CD4-positive, alpha-beta T cell treated with Interleukin-6 at 100 ng/mL for 8 hours (primary cell): ENCODE data around the gene PRKCA.
A peak's percentile ranks its signal among the peaks of the same experiment; 100 is the strongest.

Experiments used
- DNase-seq: peaks from one replicate; pipeline ENCODE4 v3.0.0-alpha.2; 2020; ENCODE audit warnings: mixed read lengths, low spot score

Gene PRKCA

DNA sequence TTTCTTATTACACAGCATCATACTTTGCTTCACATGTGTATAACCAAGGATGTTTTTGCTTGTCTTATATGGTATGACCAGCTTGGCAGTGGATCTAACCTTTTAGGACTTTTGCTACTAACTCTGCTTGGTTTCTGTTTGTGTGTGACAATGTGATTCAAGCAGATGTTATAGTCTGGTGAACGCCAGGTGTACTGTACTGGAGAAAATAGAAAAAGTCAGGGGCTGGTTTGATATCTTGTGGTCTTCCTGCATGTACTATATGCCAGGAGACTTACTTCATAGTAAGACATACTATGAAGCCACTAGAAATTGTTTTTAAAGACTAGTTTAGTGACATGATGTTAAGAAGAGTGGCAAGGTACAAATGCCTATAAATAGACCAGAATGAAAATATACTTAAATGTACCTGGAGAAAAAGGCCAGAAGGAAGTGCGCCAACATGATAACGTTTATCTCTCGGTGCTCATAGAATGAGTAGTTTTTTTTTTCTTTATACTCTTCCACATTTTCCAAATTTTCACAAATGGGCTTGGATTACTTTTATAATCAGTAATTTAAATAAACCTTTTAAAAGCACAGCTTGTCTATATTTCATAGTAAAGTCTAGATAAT, 112.3 kb downstream of the PRKCA start:
- DNase-seq: no peak

DNA sequence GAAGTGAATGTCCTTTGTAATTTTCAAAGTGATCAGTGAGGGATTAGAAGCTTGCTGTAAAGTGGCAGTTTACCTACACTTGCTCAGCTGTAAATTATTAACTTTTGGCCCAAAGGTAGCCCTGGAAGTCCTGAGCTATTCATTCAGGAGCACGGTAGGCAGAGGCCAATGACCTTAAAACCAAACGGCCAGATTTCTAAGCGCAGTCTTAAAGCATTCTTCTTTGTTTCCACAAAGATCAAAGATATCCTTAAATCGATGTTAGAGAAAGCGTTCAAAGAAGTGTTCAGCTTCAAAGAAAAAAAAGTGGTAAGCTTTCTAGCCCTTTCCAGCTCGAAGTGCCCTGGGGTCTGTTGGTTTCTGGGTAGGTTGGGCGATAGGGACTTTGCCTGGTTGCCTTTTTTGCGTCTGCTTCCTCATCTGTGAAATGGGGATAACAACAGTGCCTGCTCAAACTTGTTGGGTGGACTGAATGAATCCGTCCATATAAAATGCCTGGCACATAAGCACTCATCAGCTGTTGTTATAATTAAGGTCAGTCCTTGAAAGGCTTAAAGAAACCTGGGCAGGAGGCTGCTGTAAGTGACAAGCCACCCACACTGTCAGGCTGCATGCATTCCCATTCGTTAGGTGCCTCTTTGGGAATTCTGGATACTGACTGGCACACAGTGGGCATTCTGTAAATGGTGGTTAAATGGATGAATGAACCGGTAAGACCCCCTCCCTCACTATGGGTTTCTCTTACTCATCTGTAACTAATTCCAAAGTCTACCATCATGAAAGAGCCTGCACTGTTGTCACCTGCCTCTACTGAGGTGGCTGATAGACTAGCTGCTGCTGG, 113.2 kb downstream of the PRKCA start:
- no peak for DNase-seq

DNA sequence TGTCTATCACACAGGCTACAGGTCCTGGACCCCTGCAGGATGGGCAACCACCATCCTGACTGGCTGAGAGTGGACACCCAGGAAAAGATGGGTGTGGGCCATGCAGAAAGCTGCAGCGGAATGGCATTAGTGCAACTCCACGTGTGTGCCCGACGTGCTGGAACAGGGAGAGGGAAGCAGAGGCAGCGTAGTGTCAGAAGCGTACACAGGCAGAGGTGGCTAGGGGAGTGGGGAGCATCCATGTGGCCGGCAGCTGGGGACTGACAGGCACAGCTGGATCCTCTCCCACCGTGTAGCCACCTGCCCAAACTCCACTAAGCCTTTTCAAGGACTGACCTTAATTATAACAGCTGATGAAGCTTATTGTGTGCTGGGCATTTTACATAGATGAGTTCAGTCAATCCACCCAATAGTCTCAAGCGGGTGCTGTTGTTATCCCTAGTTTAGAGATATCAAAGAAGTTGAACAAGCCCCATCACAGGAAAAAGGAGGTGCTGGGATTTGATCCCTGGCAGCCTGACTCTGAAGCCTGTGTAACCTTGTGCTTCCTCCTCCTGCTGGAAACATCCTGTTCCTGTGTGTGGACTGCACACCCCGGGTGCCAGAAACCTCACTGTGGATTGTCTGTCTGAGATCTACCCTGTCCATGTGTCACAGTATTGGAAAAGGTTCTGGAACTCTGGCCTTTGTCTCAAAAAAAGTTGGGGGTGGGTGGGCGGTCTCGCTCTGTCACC, 114.0 kb downstream of the PRKCA start:
- DNase-seq: no peak

DNA sequence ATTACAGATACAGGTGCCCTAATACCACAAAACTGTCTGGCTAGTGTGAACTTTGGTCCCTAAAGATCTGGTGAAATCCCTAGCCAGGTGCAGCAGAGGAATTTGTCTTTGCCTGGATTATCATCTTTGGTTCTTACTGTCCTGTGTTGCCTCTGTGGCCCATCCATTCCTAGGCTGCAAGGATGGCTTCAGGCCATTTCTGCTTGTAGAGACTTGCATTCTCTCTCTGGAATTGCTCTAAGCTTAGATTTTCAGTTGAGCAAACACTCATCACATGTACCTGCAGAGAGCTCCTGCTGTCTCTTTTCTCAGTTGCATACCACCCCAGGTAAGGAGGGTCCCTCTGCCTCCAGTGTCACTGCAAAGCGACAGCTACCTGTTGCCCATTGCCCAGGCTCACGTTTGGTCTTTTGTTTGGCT, 114.9 kb downstream of the PRKCA start:
- DNase-seq: no peak

DNA sequence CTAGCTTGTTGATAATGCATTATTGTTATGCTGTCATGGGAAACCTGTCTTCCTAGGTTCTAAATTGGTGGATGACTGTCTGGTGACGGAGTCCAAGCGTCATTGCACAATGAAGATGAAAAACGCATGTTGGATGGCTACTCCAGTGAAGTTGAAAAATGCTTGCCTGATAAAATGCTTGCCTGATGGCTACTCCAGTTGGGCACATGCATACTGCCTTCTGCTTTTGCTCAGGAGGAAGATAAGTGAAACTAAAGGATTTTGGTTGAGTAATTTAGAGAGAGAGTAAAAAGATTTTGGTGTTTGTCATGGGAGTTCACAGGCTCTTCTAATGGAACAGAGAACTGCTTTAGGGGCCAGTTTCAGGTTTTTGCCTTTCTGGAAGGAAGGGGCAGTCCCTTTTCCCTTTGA, 118.6 kb downstream of the PRKCA start:
- DNase-seq: no peak

DNA sequence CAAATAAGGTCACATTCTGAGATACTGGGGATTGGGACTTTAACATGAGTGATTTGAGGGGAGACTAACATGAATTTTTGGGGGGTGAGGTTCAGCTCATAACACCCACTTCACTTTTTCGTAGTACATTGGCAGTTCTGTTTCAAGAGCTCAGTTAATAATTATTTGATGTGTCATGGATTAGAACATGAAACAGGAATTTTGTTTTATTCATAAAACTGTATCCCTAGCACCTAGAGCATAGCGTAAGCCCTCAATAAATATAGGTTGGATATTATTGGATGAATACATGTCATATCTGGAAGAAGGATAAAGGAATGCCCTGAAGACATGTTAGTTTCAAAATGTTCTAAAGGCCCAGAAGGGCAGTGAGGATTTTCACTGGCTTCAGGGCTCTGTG, 119.8 kb downstream of the PRKCA start:
- DNase-seq: no peak

DNA sequence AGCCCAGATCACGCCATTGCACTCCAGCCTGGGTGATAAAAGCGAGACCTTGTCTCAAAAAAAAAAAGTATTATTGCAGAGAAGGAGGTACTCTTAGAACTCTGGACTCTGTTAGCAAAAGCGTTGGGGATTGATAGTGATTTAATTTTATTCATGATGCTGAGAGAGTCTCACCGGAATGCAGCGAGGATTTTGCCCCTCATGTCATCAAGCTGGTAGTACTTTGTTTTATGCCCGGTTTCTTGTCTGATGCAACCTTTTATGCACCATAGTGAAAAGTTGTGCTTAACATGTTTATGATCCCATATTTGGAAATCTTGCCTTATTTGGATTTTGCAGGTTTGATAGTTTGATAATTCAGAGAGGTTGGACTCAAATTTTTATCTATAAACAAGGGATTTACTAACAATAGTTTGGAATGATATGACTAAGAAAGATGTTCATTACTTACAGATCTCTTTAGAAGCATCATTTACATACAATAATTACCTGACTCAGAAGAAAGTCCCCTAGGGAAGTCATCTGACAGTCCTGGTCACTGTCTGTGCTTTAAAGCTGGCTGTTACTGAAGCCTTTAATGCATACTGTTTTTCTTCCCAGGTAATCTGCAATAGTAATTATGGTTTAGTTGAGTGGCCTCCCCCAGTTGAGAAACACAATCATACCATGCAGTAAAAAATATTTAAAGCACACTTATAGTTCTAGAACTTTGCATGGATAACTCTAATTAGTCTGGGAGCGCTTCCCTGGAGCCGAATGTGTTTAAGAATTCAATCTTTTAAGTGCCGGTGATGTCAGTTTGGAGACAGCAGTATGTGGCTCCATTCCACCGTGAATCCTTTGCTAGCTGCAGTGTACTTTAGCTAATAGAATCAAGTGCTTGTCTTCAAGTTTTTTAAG, 120.9 kb downstream of the PRKCA start:
- no peak for DNase-seq

DNA sequence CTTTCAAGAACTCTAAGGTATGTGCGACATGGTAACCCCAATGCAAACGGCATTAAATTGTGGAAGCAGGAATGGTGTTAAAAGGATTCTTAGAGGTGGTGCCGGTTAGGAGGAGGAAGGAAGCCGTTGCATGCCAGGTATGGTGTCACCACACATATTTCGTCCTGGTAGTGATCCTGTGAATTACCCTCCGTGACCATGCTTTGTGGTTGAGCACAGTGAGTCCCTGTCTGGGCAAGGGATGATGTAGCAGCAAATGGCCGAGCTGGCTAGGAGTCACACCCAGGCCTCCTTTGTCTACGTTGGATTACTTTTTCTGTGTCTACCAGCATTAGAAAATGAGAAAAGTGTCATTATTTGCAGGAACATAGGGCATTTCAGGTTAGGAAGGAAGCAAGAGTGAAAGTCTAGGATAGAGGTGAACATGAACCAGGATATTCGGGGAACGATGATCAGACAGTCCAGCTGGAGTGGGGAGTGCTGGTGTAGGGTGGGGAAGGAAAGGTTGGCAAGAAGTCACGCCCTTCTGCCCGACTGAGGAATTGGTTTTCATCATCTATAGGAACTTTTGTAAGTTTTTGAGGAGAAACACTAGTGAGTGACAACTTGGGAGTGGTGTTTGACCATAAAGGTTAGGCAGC, 123.5 kb downstream of the PRKCA start:
- no peak for DNase-seq

DNA sequence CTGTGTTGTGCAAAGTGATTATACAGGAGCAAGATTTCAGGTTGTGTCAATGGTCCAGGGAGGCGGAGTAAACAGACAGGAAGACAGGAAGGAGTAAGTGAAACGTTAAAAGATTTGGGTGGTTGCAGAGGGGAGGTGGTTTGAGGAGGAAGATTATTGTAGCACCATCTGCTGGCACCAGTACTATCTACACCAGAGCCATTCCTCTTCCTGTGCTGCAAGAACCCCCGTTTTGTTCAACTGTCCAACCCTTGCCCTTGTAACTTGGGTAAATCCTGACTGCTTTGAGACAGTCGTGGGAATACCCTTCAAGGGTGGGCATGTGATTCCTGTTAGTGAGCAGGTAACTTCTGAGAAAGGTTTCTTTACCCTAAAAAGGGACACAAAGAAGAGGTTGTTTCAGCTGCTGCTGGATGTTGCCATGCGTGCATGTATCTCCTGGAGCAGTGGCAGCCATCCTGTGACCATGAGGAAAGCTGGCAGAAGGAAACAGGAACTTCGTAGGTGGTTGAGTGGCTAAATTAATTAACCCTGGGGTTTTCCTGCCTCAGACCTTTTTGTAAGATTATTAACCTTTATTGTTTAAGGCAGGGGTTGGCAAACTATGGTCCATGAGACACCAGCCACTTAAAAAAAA, 124.1 kb downstream of the PRKCA start:
- peak; percentile 69 for DNase-seq

DNA sequence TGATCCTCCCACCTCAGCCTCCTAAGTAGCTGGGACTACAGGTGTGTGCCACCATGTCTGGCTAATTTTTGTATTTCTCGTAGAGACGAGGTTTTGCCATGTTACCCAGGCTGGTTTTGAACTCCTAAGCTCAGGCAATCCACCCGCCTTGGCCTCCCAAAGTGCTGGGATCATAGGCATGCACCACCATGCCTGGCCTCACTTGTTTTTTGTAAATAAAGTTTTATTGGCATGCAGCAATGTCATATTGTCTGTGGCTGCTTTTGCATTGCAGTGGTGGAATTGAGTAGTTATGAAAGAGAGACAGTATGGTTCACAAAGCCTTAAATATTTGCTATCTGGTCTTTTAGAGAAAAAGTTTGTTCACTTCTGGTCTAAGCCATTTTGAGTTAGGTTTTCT, 124.7 kb downstream of the PRKCA start:
- DNase-seq: no peak

DNA sequence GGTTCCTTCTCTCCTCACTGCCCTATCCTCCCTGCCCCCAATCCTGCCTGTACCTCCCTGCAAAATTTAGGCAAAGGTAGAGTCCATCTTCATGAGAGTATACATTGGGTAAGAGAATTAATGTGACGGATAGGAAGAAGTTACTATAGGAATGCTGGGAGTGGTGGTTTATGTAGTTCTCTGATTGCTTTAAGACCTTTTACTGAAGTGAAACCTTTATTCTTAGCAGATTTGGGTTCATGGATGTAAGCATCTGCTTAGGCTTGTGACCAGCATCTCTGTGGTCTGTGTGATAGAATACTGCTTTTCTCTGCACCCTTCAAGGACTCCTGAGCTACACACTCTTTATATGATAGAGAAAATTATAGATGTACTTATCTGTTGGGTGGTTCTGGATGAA, 127.3 kb downstream of the PRKCA start:
- DNase-seq: no peak

DNA sequence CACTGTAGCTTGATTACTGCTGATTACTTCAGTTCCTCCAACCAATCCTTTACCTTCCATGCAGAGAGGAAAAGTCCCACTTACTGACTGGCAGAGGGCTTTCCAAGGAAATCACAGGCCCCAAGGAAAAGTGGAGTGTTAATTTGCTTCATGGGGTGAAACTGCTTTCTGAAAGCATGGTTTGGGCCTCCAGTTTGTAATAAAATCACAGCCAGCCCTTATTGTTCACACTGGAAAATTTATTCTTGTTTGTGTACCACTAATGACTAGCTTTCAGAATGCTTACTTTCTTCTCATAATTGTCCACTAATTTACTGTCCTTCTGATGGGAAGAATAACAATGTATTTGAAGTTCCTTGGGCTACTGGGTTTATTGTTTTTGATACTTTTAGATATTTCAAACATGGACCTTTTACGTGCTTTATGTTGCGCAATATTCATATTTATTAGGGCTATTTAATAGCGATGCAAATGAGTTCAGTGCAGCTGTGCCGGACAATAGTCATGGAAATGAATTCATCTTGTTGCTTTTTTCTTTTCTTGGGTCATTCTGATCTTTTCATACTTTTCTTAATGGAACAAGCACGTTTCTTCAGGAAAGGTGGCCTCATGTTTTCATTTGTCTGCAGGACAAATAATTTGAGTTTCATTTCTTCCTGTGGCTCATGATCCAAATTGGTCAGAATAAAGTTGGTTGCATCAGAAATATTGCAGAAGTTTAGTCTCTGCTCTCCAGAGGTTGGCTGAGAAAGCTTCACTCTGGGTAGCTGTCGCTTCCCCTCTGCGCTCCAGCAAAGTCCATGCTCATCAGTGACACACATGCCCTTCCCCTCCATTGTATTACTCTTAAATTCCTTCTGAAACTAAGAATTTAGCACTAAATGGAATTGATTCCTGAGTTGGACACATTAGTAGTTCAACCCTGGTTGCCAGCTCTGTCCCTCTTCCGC, 128.7 kb downstream of the PRKCA start:
- no peak for DNase-seq

DNA sequence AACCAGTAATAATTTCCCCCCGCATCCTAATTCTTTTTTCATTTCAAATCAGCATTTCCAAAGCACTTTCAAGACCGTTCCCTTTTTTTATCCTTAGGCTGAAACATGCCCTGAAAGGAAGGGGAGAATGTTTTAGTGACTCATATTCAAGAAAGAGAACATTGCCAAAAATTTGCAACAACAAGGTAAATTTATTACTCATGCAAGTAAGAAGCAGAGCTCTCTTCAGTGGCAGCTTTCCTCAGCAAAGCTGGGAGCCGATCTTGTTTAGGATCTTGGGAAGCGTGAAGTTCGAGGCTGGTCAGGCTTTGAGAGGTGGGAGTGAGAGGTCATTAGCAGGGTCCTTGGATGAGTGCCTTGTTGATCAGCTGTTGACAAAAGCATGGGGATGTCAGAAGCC, 129.5 kb downstream of the PRKCA start:
- DNase-seq: no peak

DNA sequence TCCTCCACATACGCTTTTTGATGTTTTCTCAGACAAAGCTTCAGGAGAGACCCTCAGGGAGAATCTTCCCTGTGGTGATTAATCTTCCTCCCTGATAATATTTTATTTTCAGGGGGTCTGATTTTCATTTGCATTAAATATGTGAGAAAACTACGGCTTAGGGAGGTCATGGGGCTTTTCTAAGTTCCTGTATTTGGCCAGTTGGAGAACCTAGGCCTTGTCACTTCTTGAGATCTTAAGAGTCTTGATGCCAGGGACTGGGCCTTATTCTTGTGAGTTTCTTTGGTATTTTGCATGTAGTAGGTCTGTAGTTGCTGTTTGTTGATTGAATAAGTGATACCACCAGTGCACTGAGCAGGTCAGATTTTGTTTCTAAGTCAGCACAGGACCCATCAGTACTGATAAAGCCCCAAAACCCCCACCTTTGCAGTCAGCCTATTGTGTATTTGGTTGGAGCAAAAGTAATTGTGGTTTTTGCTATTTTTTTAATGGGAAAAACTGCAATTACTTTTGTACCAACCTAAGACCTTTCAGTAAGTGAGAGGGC, 130.1 kb downstream of the PRKCA start:
- no peak for DNase-seq

DNA sequence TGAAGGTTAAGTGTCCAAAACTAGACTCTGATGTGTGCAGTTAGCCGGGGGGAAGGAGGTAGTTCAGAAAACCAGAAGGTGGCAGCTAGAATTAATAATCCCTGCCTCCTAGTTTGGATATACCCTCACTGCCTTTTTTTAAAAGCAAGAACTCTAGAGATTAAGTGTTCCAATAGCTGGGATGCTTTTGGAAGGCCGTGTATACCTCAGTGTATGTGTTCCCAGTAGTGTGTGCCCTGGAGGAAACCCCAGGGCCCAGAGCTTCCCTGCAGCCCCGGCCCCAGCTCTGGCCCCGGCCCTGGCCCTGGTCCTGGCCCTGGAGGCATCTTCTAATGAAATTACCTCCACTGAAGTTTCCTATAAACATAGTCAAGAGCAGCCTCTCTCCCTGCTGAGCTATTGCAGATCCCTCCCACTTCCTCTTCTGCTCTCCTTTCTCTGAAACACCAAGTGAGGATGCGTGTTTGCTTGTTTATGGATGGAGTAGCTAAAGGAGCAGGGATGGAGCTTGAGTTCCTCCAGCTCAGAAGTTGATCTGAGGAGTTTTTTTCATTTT, 130.7 kb downstream of the PRKCA start:
- no peak for DNase-seq

DNA sequence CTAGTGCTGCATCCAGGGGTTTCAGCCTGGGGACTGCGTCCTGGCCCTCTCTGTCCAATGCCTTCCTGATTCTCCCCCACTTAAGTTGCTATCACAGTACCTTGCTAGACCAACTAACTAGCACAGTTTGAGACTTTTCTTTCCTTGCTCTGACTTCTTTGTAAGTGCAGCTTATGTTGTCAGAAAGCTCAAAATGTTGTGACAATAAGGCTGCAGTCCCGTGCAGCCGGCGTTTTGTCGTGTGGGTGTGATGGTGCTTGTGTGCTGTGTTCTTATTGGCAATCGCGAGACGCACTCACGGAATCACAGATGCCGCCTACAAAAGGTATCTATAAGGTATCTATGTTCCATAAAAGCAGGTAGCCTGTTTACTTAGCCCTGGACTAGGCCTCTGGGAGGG, 132.8 kb downstream of the PRKCA start:
- no peak for DNase-seq

DNA sequence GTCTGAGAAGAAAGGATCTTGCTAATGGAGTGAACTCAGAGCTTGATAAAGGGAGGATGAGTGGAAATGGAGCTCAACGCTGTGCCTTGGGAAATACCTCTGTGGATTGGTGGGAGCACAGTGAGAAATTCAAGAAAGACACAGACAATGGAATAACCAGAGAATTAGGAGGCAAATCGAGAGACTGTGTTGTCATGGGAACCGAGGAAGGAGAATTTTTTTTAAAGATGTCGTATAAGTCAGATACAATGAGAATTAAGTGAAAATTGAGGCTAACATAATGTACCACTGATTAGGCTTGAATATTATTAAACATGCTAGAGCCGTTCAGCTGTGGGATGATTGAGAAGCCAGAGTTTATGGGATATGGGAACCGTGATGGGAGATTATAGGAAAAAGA, 134.2 kb downstream of the PRKCA start:
- DNase-seq: no peak

DNA sequence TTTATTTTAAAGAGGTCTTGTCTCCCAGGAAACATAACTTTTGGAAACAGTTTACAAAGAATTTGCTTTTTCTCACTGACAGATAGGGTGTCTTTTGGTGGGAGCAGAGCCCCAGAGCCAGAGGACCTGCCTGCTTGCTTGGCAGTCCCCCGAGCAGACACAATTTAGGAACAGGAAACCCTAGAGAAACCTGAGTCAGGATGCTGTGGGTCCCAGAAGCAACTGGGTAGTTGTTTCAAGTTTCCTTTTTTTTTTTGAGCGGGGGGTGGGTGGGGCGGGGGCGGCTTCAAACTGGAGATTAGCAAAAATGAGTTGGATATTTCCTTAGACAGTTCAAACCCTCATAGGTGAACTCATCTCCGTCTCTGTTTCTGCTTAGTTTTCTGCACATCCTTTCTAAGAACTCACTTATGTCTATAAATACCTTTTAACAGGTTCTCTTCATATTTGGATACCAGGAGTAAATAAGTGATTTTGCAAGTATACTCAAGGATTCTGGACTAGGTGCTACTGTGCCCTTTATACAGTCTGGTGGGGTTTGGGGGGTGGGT, 135.1 kb downstream of the PRKCA start:
- no peak for DNase-seq

DNA sequence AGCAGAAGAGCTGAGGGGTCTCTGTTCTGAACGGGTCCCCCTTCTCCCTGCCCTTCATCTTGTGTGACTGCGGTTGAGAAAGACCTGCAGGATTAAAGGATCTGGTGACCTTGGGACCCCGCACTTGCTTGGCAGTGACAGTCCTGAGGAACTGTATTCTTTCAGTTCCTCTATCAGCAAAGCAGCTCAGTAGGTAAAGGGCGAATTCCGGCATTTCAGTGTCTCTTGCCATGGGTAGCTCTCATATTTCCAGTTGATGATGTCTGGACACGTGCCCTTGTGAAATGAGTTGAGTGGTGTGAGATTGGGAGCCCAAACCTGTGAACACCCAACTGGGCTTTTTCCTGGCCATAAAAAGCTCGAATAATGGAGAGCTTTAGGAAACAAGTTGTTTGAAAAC, 135.7 kb downstream of the PRKCA start:
- DNase-seq: no peak
